Loucy (cell line): Measurements from ENCODE around the gene SPDEF.

ENCODE experiments used
- H2AFZ ChIP-seq: fragments of 200-600 bp; sonication (generic); 2 replicates; pipeline ENCODE4 v1.6.0; 2016; ENCODE audit warnings: antibody characterized with exemption, mild to moderate bottlenecking, low read length, moderate library complexity
- H3F3A ChIP-seq: fragments of 200-600 bp; 2 replicates; pipeline ENCODE4 v1.6.0; 2016; ENCODE audit warnings: antibody characterized with exemption, low read depth, mild to moderate bottlenecking
- H3K27me3 ChIP-seq: fragments of 200-600 bp; sonication (generic); 2 replicates; pipeline ENCODE4 v1.6.1; 2014; ENCODE audit warnings: low read length, mild to moderate bottlenecking; ENCODE audit not compliant: insufficient read depth, poor library complexity, severe bottlenecking
- H3K36me3 ChIP-seq: fragments of 200-600 bp; sonication (generic); 2 replicates; pipeline ENCODE4 v1.6.1; 2016; ENCODE audit warnings: low read length; ENCODE audit not compliant: insufficient read depth
- H3K4me1 ChIP-seq: fragments of 200-600 bp; sonication (generic); 2 replicates; pipeline ENCODE4 v1.5.1; 2014; ENCODE audit warnings: low read length, mild to moderate bottlenecking; ENCODE audit not compliant: insufficient read depth, poor library complexity, severe bottlenecking
- H3K4me2 ChIP-seq: fragments of 200-600 bp; sonication (generic); 2 replicates; pipeline ENCODE4 v1.6.0; 2014; ENCODE audit warnings: antibody characterized with exemption, low read length, low read depth, mild to moderate bottlenecking; ENCODE audit not compliant: poor library complexity, severe bottlenecking
- H3K4me3 ChIP-seq: fragments of 200-600 bp; sonication (generic); 2 replicates; pipeline ENCODE4 v1.5.1; 2014; ENCODE audit warnings: low read length, mild to moderate bottlenecking, mixed read lengths; ENCODE audit not compliant: poor library complexity, severe bottlenecking
- H3K79me2 ChIP-seq: fragments of 200-600 bp; sonication (generic); 2 replicates; pipeline ENCODE4 v1.6.1; 2014; ENCODE audit warnings: low read length; ENCODE audit not compliant: insufficient read depth
- H3K9ac ChIP-seq: fragments of 200-600 bp; sonication (generic); 2 replicates; pipeline ENCODE4 v1.6.0; 2014; ENCODE audit warnings: mild to moderate bottlenecking, low read depth, low read length, moderate library complexity; ENCODE audit not compliant: poor library complexity, severe bottlenecking
- H3K9me2 ChIP-seq: fragments of 200-600 bp; sonication (generic); replicated peaks from 2 replicates; pipeline ENCODE4 v1.6.1; 2016; ENCODE audit warnings: low read depth, low read length, mixed read lengths
- H3K9me3 ChIP-seq: fragments of 200-600 bp; sonication (generic); 2 replicates; pipeline ENCODE4 v1.6.1; 2014; ENCODE audit warnings: mild to moderate bottlenecking, antibody characterized with exemption, low read length, low read depth; ENCODE audit not compliant: insufficient read depth
- H4K20me1 ChIP-seq: fragments of 200-600 bp; sonication (generic); 2 replicates; pipeline ENCODE4 v1.6.0; 2014; ENCODE audit warnings: antibody characterized with exemption, low read length, mild to moderate bottlenecking; ENCODE audit not compliant: insufficient read depth, poor library complexity, severe bottlenecking
- CTCF ChIP-seq: fragments of 200-600 bp; sonication (generic); conservative IDR thresholded peaks from 2 replicates; pipeline ENCODE4 v1.5.1; 2014; ENCODE audit warnings: mild to moderate bottlenecking, antibody characterized with exemption, low read length
- EZH2phosphoT487 ChIP-seq: fragments of 200-600 bp; IDR thresholded peaks from 2 replicates; pipeline ENCODE4 v1.6.1; 2018; ENCODE audit warnings: antibody characterized with exemption, mild to moderate bottlenecking, moderate library complexity, borderline replicate concordance

The SPDEF gene

DNA sequence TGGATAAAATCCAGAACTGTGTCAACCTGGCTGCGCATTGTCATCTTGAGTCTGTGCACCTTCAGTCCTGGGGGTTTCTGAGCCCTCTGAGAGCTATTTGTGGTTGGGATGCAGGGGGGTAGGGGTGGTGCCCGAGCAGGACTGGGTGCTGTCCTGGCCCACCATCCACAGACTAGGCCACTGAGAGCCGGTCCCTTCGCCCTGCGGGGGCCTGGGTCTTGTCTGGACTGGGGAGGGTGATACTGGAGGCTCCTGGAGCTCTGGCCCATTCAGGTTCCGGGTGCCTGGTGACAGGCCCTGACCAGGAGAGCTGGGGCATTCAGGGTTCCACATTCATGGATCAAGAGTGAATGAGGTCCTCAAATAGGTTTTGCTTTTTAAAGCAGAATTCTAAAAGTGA, 20.9 kb downstream of the SPDEF start:
- Histone ChIP-seq H3K9me2 (no peaks in the 10 kb centered on the region), H3K4me2 (no peak overlapping the region), H2AFZ (no peak overlapping the region), H3K9ac (no peak overlapping the region), H3K4me3 (no peak overlapping the region), H3F3A (no peaks in the 10 kb centered on the region), H3K36me3 (no peaks in the 10 kb centered on the region), H3K79me2 (no peaks in the 10 kb centered on the region), H3K27me3 (no peaks in the 10 kb centered on the region), H3K4me1 (no peaks in the 10 kb centered on the region), H4K20me1 (no peaks in the 10 kb centered on the region), H3K9me3 (no peaks in the 10 kb centered on the region)
- TF ChIP-seq CTCF: no peak
- TF ChIP-seq EZH2phosphoT487: no peak

DNA sequence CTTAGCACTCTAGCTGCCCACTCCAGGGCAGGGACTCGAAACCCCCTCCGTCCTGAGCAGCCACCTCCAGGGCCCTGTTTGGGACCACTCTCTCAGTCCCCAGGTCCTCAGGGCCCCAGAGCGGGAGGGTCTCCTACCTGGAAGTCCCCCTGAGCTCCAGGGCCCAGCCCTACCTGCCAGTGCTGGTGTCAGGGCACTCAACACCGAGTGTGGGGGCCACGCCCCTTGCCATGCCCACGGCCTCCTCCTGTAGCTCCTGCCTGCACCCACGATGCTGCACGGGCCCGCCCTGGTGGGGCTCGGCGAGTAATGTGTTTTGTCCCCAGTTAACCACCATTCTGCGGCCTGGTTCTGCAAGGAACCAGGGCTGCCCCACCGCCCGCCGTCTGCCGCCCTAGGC, 21.5 kb downstream of the SPDEF start:
- H3F3A ChIP-seq: no peaks in the 10 kb centered on the region
- H4K20me1 ChIP-seq: no peaks in the 10 kb centered on the region
- no peak overlapping the region for H3K4me3 ChIP-seq
- no peaks in the 10 kb centered on the region for H3K27me3 ChIP-seq
- no peaks in the 10 kb centered on the region for H3K79me2 ChIP-seq
- TF ChIP-seq EZH2phosphoT487: no peak
- TF ChIP-seq CTCF: no peak
- no peak overlapping the region for H2AFZ ChIP-seq
- H3K9me3 ChIP-seq: no peaks in the 10 kb centered on the region
- H3K4me1 ChIP-seq: no peaks in the 10 kb centered on the region
- no peaks in the 10 kb centered on the region for H3K36me3 ChIP-seq
- H3K4me2 ChIP-seq: no peak overlapping the region
- H3K9ac ChIP-seq: no peak overlapping the region
- H3K9me2 ChIP-seq: no peaks in the 10 kb centered on the region

GRCh38 chr6:34534146-34534545, 22.0 kb downstream of the SPDEF start:
- H3K9me2 ChIP-seq: no peaks in the 10 kb centered on the region
- no peaks in the 10 kb centered on the region for H3K36me3 ChIP-seq
- H3K9ac ChIP-seq: no peak overlapping the region
- no peak overlapping the region for H2AFZ ChIP-seq
- no peaks in the 10 kb centered on the region for H3K79me2 ChIP-seq
- no peak for TF ChIP-seq CTCF
- no peak for TF ChIP-seq EZH2phosphoT487
- H3K9me3 ChIP-seq: no peaks in the 10 kb centered on the region
- no peaks in the 10 kb centered on the region for H3K4me1 ChIP-seq
- no peak overlapping the region for H3K4me2 ChIP-seq
- H3F3A ChIP-seq: no peaks in the 10 kb centered on the region
- no peak overlapping the region for H3K4me3 ChIP-seq
- H4K20me1 ChIP-seq: no peaks in the 10 kb centered on the region
- H3K27me3 ChIP-seq: no peaks in the 10 kb centered on the region
